ENCODE data around the gene SLC9C1. TPM values are rescaled to one million over a fixed set of nuclear protein-coding genes. Genes with fewer than 3 reads are reported as not detected.
A peak's percentile ranks its signal among the peaks of the same experiment; 100 is the strongest.

The SLC9C1 gene
- total RNA-seq, 2 experiments from 2014 or later = not detected

GRCh38 chr3:112138219-112138969 lies 155.6 kb downstream of the SLC9C1 start:
- DNase-seq = no peak
- no peak overlapping the region for H3K27ac Mint-ChIP-seq
- no peaks in the 10 kb centered on the region for H3K27me3 Mint-ChIP-seq
- peaks cover 2% of the 10 kb centered on the region for H3K9me3 Mint-ChIP-seq
- peaks cover 25% of the 10 kb centered on the region for H3K4me1 Mint-ChIP-seq
- H3K36me3 Mint-ChIP-seq = peaks cover 2% of the 10 kb centered on the region
- POLR2A ChIA-PET = no interaction called here
- ATAC-seq (ENCODE audit: low read depth) = no peak
- no peak overlapping the region for H3K4me3 Mint-ChIP-seq

- Mint-ChIP-seq H3K4me1 (peaks cover 28% of the 10 kb centered on the region), H3K27ac (no peak overlapping the region), H3K27me3 (no peaks in the 10 kb centered on the region), H3K36me3 (no peaks in the 10 kb centered on the region), H3K4me3 (no peak overlapping the region), H3K9me3 (no peaks in the 10 kb centered on the region)
- POLR2A ChIA-PET = no interaction called here
- DNase-seq (no peak), ATAC-seq (ENCODE audit: low read depth) (no peak)
Observed at GRCh38 chr3:112137781-112138180, 156.2 kb downstream of the SLC9C1 start.

- POLR2A ChIA-PET = no interaction called here
- Mint-ChIP-seq H3K36me3 (no peaks in the 10 kb centered on the region), H3K27ac (no peak overlapping the region), H3K9me3 (no peaks in the 10 kb centered on the region), H3K4me3 (no peak overlapping the region), H3K4me1 (peaks cover 32% of the 10 kb centered on the region), H3K27me3 (no peaks in the 10 kb centered on the region)
- no peak for ATAC-seq (ENCODE audit: low read depth)
- DNase-seq = no peak
Observed at GRCh38 chr3:112136959-112137693, 156.9 kb downstream of the SLC9C1 start.

- H3K4me1 Mint-ChIP-seq = peaks cover 34% of the 10 kb centered on the region
- no peaks in the 10 kb centered on the region for H3K36me3 Mint-ChIP-seq
- H3K27me3 Mint-ChIP-seq = no peaks in the 10 kb centered on the region
- ATAC-seq (ENCODE audit: low read depth) = no peak
- H3K4me3 Mint-ChIP-seq = no peak overlapping the region
- POLR2A ChIA-PET = no interaction called here
- no peak overlapping the region for H3K27ac Mint-ChIP-seq
- no peaks in the 10 kb centered on the region for H3K9me3 Mint-ChIP-seq
- no peak for DNase-seq
Observed at GRCh38 chr3:112136046-112136445, 158.0 kb downstream of the SLC9C1 start.

- H3K27ac Mint-ChIP-seq = peak overlapping the region; percentile 39
Observed at GRCh38 chr3:112134335-112135124, 159.5 kb downstream of the SLC9C1 start.

GRCh38 chr3:112133626-112134334 lies 160.2 kb downstream of the SLC9C1 start:
- no peak for ATAC-seq (ENCODE audit: low read depth)
- Mint-ChIP-seq H3K27me3 (no peaks in the 10 kb centered on the region), H3K4me3 (peak overlapping the region; percentile 92), H3K36me3 (peaks cover 6% of the 10 kb centered on the region), H3K9me3 (no peaks in the 10 kb centered on the region), H3K4me1 (peaks cover 54% of the 10 kb centered on the region), H3K27ac (peak overlapping the region; percentile 94)
- DNase-seq = no peak
- POLR2A ChIA-PET = interaction anchor here (1.5 kb wide), 1 partner anchor 15 kb away, joined by 6 read pairs; no protein-coding TSS in a partner anchor

More at GRCh38 chr3:112134335-112135124, 159.5 kb downstream of the SLC9C1 start:
- no peak for ATAC-seq (ENCODE audit: low read depth)
- no peak for DNase-seq
- Mint-ChIP-seq H3K27me3 (no peaks in the 10 kb centered on the region), H3K36me3 (peaks cover 4% of the 10 kb centered on the region), H3K4me1 (peaks cover 46% of the 10 kb centered on the region), H3K9me3 (no peaks in the 10 kb centered on the region), H3K4me3 (no peak overlapping the region)
- POLR2A ChIA-PET = no interaction called here

GRCh38 chr3:112132975-112133448 lies 161.0 kb downstream of the SLC9C1 start, which contains the start of gene GCSAM:
GCSAM (minus strand) TSS chr3:112133248; CDS start chr3:112133120, 128 bp downstream.
- ATAC-seq (ENCODE audit: low read depth) (peak; percentile 82), DNase-seq (peak; percentile 47)
- Mint-ChIP-seq H3K36me3 (peaks cover 6% of the 10 kb centered on the region), H3K27ac (peak within 1 kb of the TSS; percentile 94), H3K4me3 (peak within 1 kb of the TSS; percentile 92), H3K4me1 (peaks cover 61% of the 10 kb centered on the region), H3K27me3 (no peaks in the 10 kb centered on the region), H3K9me3 (no peaks in the 10 kb centered on the region)
- POLR2A ChIA-PET = interaction anchor here (0.9 to 1.5 kb wide), 3 partner anchors 9 to 21 kb away, joined by 3 to 6 read pairs (median 3); no protein-coding TSS in a partner anchor

- peaks cover 65% of the 10 kb centered on the region for H3K4me1 Mint-ChIP-seq
- H3K27ac Mint-ChIP-seq = peak overlapping the region; percentile 94
- peak overlapping the region; percentile 92 for H3K4me3 Mint-ChIP-seq
- peaks cover 6% of the 10 kb centered on the region for H3K36me3 Mint-ChIP-seq
- DNase-seq = no peak
- no peaks in the 10 kb centered on the region for H3K27me3 Mint-ChIP-seq
- no peaks in the 10 kb centered on the region for H3K9me3 Mint-ChIP-seq
- POLR2A ChIA-PET = interaction anchor here (0.9 to 1.5 kb wide), 3 partner anchors 9 to 21 kb away, joined by 3 to 6 read pairs (median 3); no protein-coding TSS in a partner anchor
- ATAC-seq (ENCODE audit: low read depth) = no peak
Observed at GRCh38 chr3:112132554-112132953, 161.5 kb downstream of the SLC9C1 start.

GRCh38 chr3:112132088-112132487 lies 161.9 kb downstream of the SLC9C1 start:
- Mint-ChIP-seq H3K4me1 (peaks cover 67% of the 10 kb centered on the region), H3K36me3 (peaks cover 6% of the 10 kb centered on the region), H3K4me3 (peak overlapping the region; percentile 92), H3K27ac (peak overlapping the region; percentile 54), H3K27me3 (no peaks in the 10 kb centered on the region), H3K9me3 (no peaks in the 10 kb centered on the region)
- ATAC-seq (ENCODE audit: low read depth) (no peak), DNase-seq (no peak)
- POLR2A ChIA-PET = interaction anchor here (0.9 to 1.5 kb wide), 3 partner anchors 9 to 20 kb away, joined by 3 to 6 read pairs (median 3); no protein-coding TSS in a partner anchor

GRCh38 chr3:112131111-112131510 lies 162.9 kb downstream of the SLC9C1 start:
- no peak overlapping the region for H3K27ac Mint-ChIP-seq
- POLR2A ChIA-PET = interaction anchor here (1.1 kb wide), 1 partner anchor 9 kb away, joined by 3 read pairs; no protein-coding TSS in a partner anchor
- no peak for DNase-seq

GRCh38 chr3:112130638-112130993 lies 163.4 kb downstream of the SLC9C1 start:
- no peaks in the 10 kb centered on the region for H3K9me3 Mint-ChIP-seq
- H3K36me3 Mint-ChIP-seq = peaks cover 8% of the 10 kb centered on the region
- DNase-seq (no peak), ATAC-seq (ENCODE audit: low read depth) (no peak)
- POLR2A ChIA-PET = interaction anchor here (1.1 kb wide), 1 partner anchor 9 kb away, joined by 3 read pairs; no protein-coding TSS in a partner anchor
- no peak overlapping the region for H3K4me3 Mint-ChIP-seq
- H3K27me3 Mint-ChIP-seq = no peaks in the 10 kb centered on the region
- peaks cover 78% of the 10 kb centered on the region for H3K4me1 Mint-ChIP-seq
- H3K27ac Mint-ChIP-seq = peak overlapping the region; percentile 30

More at GRCh38 chr3:112131111-112131510, 162.9 kb downstream of the SLC9C1 start:
- ATAC-seq (ENCODE audit: low read depth) = no peak
- H3K27me3 Mint-ChIP-seq = no peaks in the 10 kb centered on the region
- H3K36me3 Mint-ChIP-seq = peaks cover 6% of the 10 kb centered on the region
- H3K4me1 Mint-ChIP-seq = peaks cover 75% of the 10 kb centered on the region
- H3K4me3 Mint-ChIP-seq = no peak overlapping the region
- no peaks in the 10 kb centered on the region for H3K9me3 Mint-ChIP-seq

- Mint-ChIP-seq H3K4me1 (peaks cover 75% of the 10 kb centered on the region), H3K27me3 (no peaks in the 10 kb centered on the region), H3K9me3 (no peaks in the 10 kb centered on the region), H3K4me3 (no peak overlapping the region), H3K27ac (peak overlapping the region; percentile 30), H3K36me3 (peaks cover 10% of the 10 kb centered on the region)
- ATAC-seq (ENCODE audit: low read depth) = no peak
- POLR2A ChIA-PET = interaction anchor here (1.1 kb wide), 1 partner anchor 8 kb away, joined by 3 read pairs; no protein-coding TSS in a partner anchor
- DNase-seq = no peak
Observed at GRCh38 chr3:112129925-112130637, 163.9 kb downstream of the SLC9C1 start.
